GM12878 (cell line): Measurements from ENCODE around the gene HS3ST1. TPM values are rescaled to one million over a fixed set of nuclear protein-coding genes. Genes with fewer than 3 reads are reported as not detected.

Experiments used
- ATAC-seq: fragments of 200-7000 bp; cut with Tn5 transposase; 3 replicates; pipeline ENCODE4 v1.9.1; 2020; ENCODE audit warnings: mild to moderate bottlenecking, moderate library complexity
- BruUV-seq: library from RNA; stranded (reverse); fragments of 400-500 nt; replicated peaks from 2 replicates; lab custom pipeline; 2021; lab: Mats Ljungman, UMichigan
- CTCF ChIA-PET: fragments of 300-600 bp; sonication (Branson Sonifier 250); formaldehyde crosslinking; extraction: SDS; loops from one replicate; lab custom pipeline; 2021; ENCODE audit warnings: inconsistent platforms; lab: Yijun Ruan, JAX
- POLR2A ChIA-PET: fragments of 350-600 bp; formaldehyde crosslinking; extraction: SDS; loops from one replicate; lab custom pipeline; 2021; ENCODE audit warnings: inconsistent platforms; lab: Charles Lee
- RAD21 ChIA-PET: fragments of 300-600 bp; sonication (Branson Sonifier 250); formaldehyde crosslinking; loops from one replicate; lab custom pipeline; 2023; ENCODE audit warnings: antibody characterized with exemption; ENCODE audit not compliant: unreplicated experiment; lab: Charles Lee
- SMC1A ChIA-PET: fragments of 300-600 bp; sonication (Branson Sonifier 250); formaldehyde crosslinking; loops from one replicate; lab custom pipeline; 2023; ENCODE audit not compliant: unreplicated experiment, uncharacterized antibody; lab: Charles Lee
- DNase-seq: peaks from one replicate; pipeline ENCODE4 v3.0.0-alpha.2; 2011; ENCODE audit warnings: low read depth, low spot score
- FAIRE-seq: peaks from 3 replicates; lab custom pipeline; 2011; peaks lifted over from hg19 to GRCh38; lab: Jason Lieb, UNC
- H2AFZ ChIP-seq: 2 replicates; pipeline ENCODE4 v1.6.0; 2011; ENCODE audit warnings: low read depth, low read length, control low read depth; ENCODE audit not compliant: control insufficient read depth
- H3K27ac ChIP-seq: 2 replicates; pipeline ENCODE4 v1.5.1; 2011; ENCODE audit warnings: control low read depth; ENCODE audit not compliant: control insufficient read depth, insufficient read depth
- H3K27me3 ChIP-seq, 2 experiments: replicated peaks in 1 of 2; 2 replicates each; pipeline versions ENCODE4 v1.6.0 to v1.6.1; 2011; ENCODE audit warnings: low read length in 1 of 2; ENCODE audit not compliant: control insufficient read depth in 2 of 2, insufficient read depth in 2 of 2
- H3K36me3 ChIP-seq, 2 experiments: 2 replicates each; pipeline ENCODE4 v1.5.1; 2011; ENCODE audit warnings: low read length in 1 of 2; ENCODE audit not compliant: control insufficient read depth in 2 of 2, insufficient read depth in 2 of 2
- H3K4me1 ChIP-seq: 2 replicates; pipeline ENCODE4 v1.6.1; 2011; ENCODE audit warnings: mild to moderate bottlenecking, low read length, moderate library complexity, mixed read lengths; ENCODE audit not compliant: control insufficient read depth, insufficient read depth
- H3K4me2 ChIP-seq: 2 replicates; pipeline ENCODE4 v1.6.0; 2011; ENCODE audit warnings: control low read depth; ENCODE audit not compliant: control insufficient read depth, insufficient read depth
- H3K4me3 ChIP-seq: fragments of 200-600 bp; sonication (generic); 2 replicates; pipeline ENCODE4 v1.5.1; 2016
- H3K79me2 ChIP-seq: 2 replicates; pipeline ENCODE4 v1.6.0; 2011; ENCODE audit warnings: low read length; ENCODE audit not compliant: control insufficient read depth, insufficient read depth
- H3K9ac ChIP-seq: 2 replicates; pipeline ENCODE4 v1.8.0; 2011; ENCODE audit warnings: low read length, control low read depth, mixed read lengths; ENCODE audit not compliant: control insufficient read depth, insufficient read depth
- H3K9me3 ChIP-seq: replicated peaks from 3 replicates; pipeline ENCODE4 v1.5.1; 2011; ENCODE audit warnings: mild to moderate bottlenecking, low read length; ENCODE audit not compliant: control insufficient read depth, insufficient read depth
- H4K20me1 ChIP-seq: 2 replicates; pipeline ENCODE4 v1.6.0; 2011; ENCODE audit not compliant: control insufficient read depth, insufficient read depth
- CTCF ChIP-seq, 3 experiments: IDR thresholded peaks in 2 of 3; conservative IDR thresholded peaks in 1 of 3; 2 replicates each; pipeline ENCODE4 v1.5.1; 2011; ENCODE audit warnings: low read depth in 3 of 3, low read length in 3 of 3, mild to moderate bottlenecking in 3 of 3, control low read depth in 2 of 3, moderate library complexity in 2 of 3, inconsistent platforms in 1 of 3, mixed read lengths in 1 of 3; ENCODE audit not compliant: control insufficient read depth in 2 of 3, insufficient read depth in 1 of 3; ENCODE audit errors: extremely low read depth in 1 of 3
- HDAC6 ChIP-seq: fragments of 200-600 bp; sonication (generic); IDR thresholded peaks from one replicate; pipeline ENCODE4 v1.8.0; 2017; ENCODE audit warnings: antibody characterized with exemption; ENCODE audit not compliant: unreplicated experiment
- KDM1A ChIP-seq: fragments of 200-600 bp; sonication (generic); IDR thresholded peaks from 2 replicates; pipeline ENCODE4 v1.6.1; 2016; ENCODE audit warnings: borderline replicate concordance
- NFXL1 ChIP-seq: fragments of 450-650 bp; IDR thresholded peaks from 2 replicates; pipeline ENCODE4 v1.6.1; 2017; ENCODE audit warnings: antibody characterized with exemption, mild to moderate bottlenecking, borderline replicate concordance
- PBX3 ChIP-seq: IDR thresholded peaks from 2 replicates; pipeline ENCODE4 v1.6.1; 2011; ENCODE audit warnings: mild to moderate bottlenecking, low read depth, low read length, moderate library complexity; ENCODE audit not compliant: insufficient replicate concordance
- RAD21 ChIP-seq: IDR thresholded peaks from 2 replicates; pipeline ENCODE4 v1.6.1; 2011; ENCODE audit warnings: mild to moderate bottlenecking, low read depth, low read length, moderate library complexity; ENCODE audit not compliant: insufficient read depth
- RBBP5 ChIP-seq: fragments of 200-600 bp; sonication (generic); conservative IDR thresholded peaks from 2 replicates; pipeline ENCODE4 v1.6.1; 2016
- SMC3 ChIP-seq: IDR thresholded peaks from 2 replicates; pipeline ENCODE4 v1.6.1; 2011; ENCODE audit warnings: low read length, improper control_type of control experiment, borderline replicate concordance
- SREBF2 ChIP-seq: IDR thresholded peaks from 2 replicates; pipeline ENCODE4 v1.6.1; 2012; ENCODE audit warnings: mild to moderate bottlenecking, low read length
- YY1 ChIP-seq: IDR thresholded peaks from 2 replicates; pipeline ENCODE4 v1.6.1; 2011; ENCODE audit warnings: low read depth, mild to moderate bottlenecking, low read length
- WGBS: methylation state at CpG from one replicate; pipeline ENCODE4 v1.1.6; 2016; ENCODE audit warnings: low lambda C conversion rate; ENCODE audit not compliant: insufficient replicate concordance, insufficient coverage; ENCODE audit errors: missing lambda C conversion rate; 5-methylcytosine and 5-hydroxymethylcytosine counted together
- in situ Hi-C: fragments of 300-500 bp; cut with MboI; formaldehyde crosslinking; loops from 9 replicates; pipeline ENCODE4 v1.14.3; 2018; ENCODE audit warnings: mixed read lengths
- intact Hi-C: fragments of 100-400 bp; cut with micrococcal nuclease; formaldehyde crosslinking; loops from one replicate; pipeline ENCODE4 v1.14.2; 2022; ENCODE audit not compliant: unreplicated experiment
- polyA plus RNA-seq, 11 experiments: library from polyadenylated mRNA; depleted of rRNA in 4 of 11; unstranded in 6 of 11; stranded (reverse) in 5 of 11; fragments of >200 nt; fragmentation: Nextera tagmentation in 4 of 11; fragmentation: Illumina TruSeq in 1 of 11; extraction: Ambion mirVana in 4 of 11; extraction: Trizol in 1 of 11; gene quantifications; 1 replicate in 1 of 11; 2 replicates in 10 of 11; pipeline versions ENCODE4 v1.2.1 to v1.2.3, GENCODE V29; 2011 to 2016; ENCODE audit warnings: inconsistent platforms in 2 of 11, missing spikeins in 2 of 11, low read depth in 1 of 11
- total RNA-seq, 4 experiments: library from RNA; depleted of rRNA in 3 of 4; stranded (reverse); fragments of >200 nt in 3 of 4; fragmentation: Illumina TruSeq in 1 of 4; extraction: Trizol in 1 of 4; gene quantifications; 2 replicates each; pipeline versions ENCODE4 v1.2.1 to v1.2.3, GENCODE V29; 2013 to 2021
- TF ChIP-seq, protein P1 (sequence below): fragments of 450-650 bp; IDR thresholded peaks from 2 replicates; pipeline ENCODE4 v1.6.1; 2014; ENCODE audit warnings: mild to moderate bottlenecking

HS3ST1 gene
- total and polyA plus RNA-seq, 10 of the 15 experiments (the other 5 are each of a cell fraction or from before 2014, with no cell fraction given), result 0.03 to 0.65 (median 0.13) TPM

- no peak for TF ChIP-seq SREBF2
- TF ChIP-seq, protein P1, sequence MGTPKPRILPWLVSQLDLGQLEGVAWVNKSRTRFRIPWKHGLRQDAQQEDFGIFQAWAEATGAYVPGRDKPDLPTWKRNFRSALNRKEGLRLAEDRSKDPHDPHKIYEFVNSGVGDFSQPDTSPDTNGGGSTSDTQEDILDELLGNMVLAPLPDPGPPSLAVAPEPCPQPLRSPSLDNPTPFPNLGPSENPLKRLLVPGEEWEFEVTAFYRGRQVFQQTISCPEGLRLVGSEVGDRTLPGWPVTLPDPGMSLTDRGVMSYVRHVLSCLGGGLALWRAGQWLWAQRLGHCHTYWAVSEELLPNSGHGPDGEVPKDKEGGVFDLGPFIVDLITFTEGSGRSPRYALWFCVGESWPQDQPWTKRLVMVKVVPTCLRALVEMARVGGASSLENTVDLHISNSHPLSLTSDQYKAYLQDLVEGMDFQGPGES, result no peak
- no peak for TF ChIP-seq PBX3
These were observed 978 bp upstream of the HS3ST1 start (continued) for GRCh38 chr4:11429699-11430045.

DNA sequence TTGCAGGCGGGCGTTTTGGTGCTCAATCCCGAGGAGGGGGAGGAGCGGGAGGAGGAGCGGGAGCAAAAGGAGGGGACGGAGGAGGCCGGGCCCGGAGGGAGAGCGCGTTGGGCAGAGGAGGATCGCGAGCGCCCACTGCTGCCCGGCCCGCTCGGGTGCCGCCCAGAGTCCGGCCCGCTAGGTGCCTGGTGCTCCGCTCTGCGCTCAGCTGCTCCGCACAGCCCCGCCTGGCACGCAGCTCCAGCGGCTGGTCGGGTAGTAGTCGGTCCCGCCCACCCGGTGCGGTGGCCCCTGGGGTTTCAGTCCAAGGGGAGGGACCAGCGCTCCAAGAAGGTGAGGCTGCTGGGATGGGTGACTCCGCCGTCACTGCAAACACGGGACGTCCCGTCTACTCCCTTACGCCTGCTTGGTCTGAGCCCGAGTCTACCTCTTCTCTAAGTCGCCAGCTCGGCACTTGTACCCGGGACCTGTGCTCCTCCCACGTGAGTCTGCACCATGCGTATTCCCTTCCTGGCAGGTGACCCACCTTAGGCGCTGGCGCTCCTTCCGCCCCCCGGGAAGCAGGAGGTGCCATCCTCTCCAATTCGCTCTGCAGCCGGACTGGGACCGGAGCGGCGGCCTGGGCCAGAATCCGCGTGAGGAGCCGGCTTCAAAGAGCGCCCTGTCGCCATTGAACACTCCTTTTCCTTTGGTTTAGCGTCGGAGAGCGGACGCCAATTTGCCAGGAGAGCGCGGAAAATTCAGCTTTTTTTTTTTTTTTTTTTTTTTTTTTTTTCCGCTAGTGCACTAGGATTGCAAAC, 405 bp upstream of the HS3ST1 start:
- Histone ChIP-seq H2AFZ (peak overlapping the region; percentile 72), H3K4me2 (peak overlapping the region; percentile 93), H3K79me2 (no peaks in the 10 kb centered on the region), H3K4me3 (peak overlapping the region; percentile 75), H3K36me3 (no peaks in the 10 kb centered on the region), H3K27ac (no peak overlapping the region), H3K27me3 (peaks cover 2 to 8% of the 10 kb centered on the region in 2 experiments), H3K9ac (peak overlapping the region; percentile 19; the same call in 1 of the 2 replicates), H4K20me1 (no peaks in the 10 kb centered on the region), H3K9me3 (no peaks in the 10 kb centered on the region), H3K4me1 (peaks cover 2% of the 10 kb centered on the region; the same call in 1 of the 2 replicates)
- ATAC-seq (peak; percentile 90), DNase-seq (no peak), FAIRE-seq (peak; percentile 61)
- ChIA-PET RAD21 (no interaction called here), SMC1A (interaction anchor here (0.6 kb wide), 1 partner anchor 551 kb away, joined by 3 read pairs; no protein-coding TSS in a partner anchor), POLR2A (no interaction called here), CTCF (interaction anchor here (0.6 to 1.7 kb wide), 3 partner anchors 525 to 877 kb away, joined by 3 to 4 read pairs (median 3); no protein-coding TSS in a partner anchor)
- intact Hi-C loops, result loop anchor here (10.0 kb wide), 2 partner anchors 354 to 974 kb away; partner anchors contain the start of gene ZNF518B
- WGBS, result 6% methylated on average over 40 of the region's 64 CpGs
- in situ Hi-C loops, result no loop called here
- no peak for TF ChIP-seq KDM1A
- TF ChIP-seq HDAC6, result peak; percentile 23
- TF ChIP-seq NFXL1, result peak; percentile 83; the same call in 1 of the 2 replicates
- peak; percentile 57 to 61 (median 60); a peak in 5 of 6 replicates for TF ChIP-seq CTCF (IDR thresholded peaks at IDR 0.05 in 2 of 3, conservative IDR thresholded peaks at IDR 0.05 in 1 of 3; ENCODE audit: control insufficient read depth in 2 of 3, extremely low read depth in 1 of 3, insufficient read depth in 1 of 3, low read depth in 3 of 3, low read length in 3 of 3)
- 0 out of 2 replicates have a peak, but pooled peaks have one; percentile 19 for TF ChIP-seq YY1
- TF ChIP-seq RBBP5, result no peak
- TF ChIP-seq RAD21, result peak; percentile 35; the same call in 1 of the 2 replicates
- TF ChIP-seq SMC3, result peak; percentile 45; the same call in 1 of the 2 replicates
- BruUV-seq, result no TSS peak
